G401.6 (cell line): ENCODE measurements around the gene KCNJ9.
A peak's percentile ranks its signal among the peaks of the same experiment; 100 is the strongest.

Source experiments
- FAIRE-seq: peaks from 2 replicates; lab custom pipeline; 2012; peaks lifted over from hg19 to GRCh38; lab: Jason Lieb, UNC

Gene KCNJ9

DNA sequence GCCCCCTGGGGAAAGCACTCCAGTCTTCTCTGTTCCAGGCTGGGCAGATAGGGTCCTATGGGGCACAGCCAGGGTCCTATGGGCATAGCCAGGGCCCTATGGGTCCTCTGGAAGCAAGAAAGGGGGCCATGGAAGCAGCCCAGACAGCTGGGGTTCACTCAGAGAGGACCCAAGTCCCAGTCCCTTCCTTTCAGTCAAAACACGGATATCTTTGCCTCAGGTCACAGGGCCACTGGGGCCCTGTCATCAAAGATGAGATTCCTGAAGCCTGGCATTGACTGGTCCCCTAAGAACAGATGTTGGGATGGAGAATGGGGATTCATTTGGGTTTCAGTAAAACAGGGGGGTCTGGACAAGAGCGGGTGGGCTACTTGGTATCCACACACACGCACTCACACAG is 8.5 kb downstream of the KCNJ9 start:
- FAIRE-seq = no peak

DNA sequence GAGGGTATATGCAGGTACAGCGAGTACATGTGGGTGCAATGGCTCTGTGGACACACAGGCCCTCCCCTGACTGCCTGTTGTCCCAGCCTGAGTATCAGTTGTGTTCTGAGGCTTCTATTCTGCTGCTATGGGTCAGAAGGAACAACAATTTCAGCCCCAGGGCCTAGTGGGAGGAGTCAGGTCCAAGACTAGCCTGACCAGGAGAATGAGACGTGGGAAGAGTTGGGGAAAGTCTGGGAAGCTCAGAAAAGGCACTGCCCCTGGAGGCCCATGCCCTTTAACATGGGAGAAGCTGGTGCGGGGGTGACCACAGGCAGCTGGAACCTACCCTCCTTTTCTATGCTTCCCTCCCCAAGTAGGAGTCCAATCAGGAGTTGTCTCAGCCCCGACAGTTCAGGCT is 9.4 kb downstream of the KCNJ9 start:
- FAIRE-seq = no peak

DNA sequence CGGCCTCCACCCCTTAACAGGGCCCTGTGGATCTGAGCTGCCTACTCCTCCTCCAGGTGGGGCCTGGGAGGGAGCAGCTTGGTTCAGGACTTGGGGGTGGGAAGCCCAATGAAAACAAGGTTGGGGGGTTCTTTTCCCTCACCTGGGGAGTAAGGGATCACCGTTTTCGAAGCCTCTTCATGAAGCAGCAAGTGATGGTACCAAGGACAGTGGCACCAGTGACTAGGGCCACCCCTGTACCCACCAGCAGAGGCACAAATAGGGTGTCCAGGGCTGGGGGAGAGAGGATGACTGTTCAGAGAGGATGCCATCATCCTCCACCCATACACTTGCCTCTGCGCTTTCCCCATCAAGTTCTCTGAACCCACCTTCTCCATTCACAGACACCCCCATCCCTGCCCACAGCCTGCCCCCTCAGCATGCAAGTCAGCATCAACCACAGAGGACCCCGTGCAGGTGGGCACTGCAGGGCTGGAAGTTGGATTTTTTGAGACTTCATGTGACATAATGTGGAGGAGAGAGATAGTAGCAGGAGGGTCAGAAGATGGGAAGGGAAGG is 10.4 kb downstream of the KCNJ9 start:
- FAIRE-seq = no peak

DNA sequence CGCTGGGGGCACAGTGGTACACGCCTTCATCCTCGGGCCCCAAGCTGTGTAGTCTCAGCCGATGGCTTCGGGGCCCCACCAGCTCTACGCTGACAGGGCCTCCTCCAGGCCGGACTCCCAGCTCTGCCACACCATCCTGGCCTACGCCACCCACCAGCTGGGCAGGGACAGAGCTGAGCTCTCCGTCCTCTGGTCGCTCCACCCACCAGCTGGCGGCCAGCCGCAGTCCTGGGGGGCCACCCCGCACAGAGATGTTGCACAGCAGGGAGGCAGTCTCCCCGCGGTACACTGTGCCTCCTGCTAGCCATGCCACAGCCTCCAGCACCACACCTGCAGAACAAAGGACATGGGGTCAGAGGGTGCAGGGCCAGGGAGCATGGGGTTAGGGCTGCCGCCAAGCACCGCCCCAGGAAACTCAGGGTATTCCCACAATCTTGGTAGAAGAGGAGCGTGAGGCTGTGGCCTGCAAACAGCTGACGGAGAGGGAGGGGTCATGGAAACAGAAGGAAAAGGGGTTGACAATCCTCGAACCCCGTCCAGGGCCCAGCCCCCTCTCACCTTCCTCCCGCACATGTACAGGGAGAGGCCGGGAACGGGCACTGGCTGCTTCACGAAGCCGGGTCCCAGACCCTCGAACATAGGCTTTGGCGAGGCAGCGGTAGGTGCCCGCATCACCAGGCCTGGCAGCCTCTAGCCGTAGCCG is 11.2 kb downstream of the KCNJ9 start:
- FAIRE-seq = no peak

DNA sequence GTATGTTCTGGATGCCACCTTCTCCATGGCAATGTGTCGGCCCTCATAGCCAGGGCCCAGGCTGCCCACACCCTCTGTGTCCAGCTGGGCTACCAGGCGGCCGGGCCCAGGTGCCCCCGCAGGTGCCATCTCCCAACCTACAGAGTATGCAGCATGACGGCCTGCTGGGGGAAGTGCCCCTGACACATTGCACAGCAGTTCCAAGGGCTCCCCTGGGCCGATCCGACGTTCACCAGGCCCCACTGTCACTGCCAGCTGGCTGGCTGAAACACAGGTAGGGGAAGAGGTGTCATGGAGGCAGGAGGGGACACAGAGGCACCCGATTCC is 11.7 kb downstream of the KCNJ9 start:
- FAIRE-seq = no peak

DNA sequence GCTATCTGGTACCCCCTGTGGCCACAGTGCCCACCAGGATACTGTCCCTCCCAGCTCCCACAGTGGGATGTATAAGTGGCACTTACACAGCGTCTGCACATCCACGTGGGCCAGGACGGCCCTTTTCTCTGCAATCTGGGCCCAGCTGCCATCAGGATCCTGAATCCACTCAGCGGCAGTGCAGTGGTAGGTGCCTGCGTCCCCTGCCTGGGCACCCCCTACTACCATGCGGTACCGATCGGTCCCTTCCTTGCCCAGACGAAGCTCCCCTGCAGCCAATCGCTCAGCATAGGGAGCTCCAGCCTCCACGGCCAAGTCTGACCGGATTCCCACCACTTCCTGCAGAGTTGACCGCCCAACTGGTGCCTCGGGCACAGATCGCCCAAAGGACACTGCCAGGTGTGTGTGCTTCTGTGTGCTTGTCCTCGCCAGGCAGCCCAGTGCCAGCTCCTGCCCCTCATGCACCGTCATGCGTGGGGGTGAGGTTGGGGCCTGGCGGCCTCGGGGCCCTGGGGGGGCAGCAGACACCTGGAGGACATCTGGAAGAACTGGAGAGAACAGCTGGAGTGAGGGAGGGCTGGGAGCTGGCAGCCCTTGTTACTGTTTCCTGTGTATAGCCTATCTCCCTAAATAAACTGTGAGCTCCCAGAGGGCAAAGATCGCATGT is 12.4 kb downstream of the KCNJ9 start:
- no peak for FAIRE-seq

DNA sequence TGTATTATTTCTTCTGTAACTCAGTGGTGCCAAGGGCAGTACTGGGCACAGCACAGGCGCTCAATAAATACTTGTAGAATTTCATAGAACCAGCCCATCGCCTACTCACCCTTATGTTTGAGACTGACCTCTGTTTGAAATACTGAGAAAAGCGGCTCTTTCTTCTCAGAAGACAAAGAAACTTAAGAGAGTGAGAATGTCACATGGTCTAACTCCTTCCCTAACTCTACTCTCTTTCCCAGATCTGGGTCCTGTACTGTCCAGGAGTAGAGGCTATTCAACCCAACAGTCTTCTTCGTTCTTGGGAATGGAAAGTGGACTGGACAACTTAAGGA is 12.9 kb downstream of the KCNJ9 start:
- FAIRE-seq = no peak

DNA sequence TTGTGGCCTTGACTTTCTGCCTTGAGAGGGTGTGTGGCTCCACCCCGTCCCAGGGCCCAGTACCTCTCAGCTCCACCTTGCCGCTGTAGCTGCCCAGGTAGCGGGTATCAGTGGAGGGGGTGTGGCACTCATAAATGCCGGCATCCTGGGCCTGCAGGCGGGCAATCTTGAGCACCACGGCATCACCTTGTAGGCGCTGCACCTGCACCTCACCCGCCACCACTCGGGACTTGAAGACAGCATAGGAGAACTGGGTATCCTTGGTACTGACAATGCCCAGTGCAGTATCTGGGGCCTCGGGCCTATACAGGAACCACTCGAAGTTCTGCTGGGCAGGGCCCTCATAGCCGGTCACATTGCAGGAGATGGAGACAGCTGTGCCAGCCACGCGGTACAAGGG is 13.5 kb downstream of the KCNJ9 start:
- FAIRE-seq = no peak

DNA sequence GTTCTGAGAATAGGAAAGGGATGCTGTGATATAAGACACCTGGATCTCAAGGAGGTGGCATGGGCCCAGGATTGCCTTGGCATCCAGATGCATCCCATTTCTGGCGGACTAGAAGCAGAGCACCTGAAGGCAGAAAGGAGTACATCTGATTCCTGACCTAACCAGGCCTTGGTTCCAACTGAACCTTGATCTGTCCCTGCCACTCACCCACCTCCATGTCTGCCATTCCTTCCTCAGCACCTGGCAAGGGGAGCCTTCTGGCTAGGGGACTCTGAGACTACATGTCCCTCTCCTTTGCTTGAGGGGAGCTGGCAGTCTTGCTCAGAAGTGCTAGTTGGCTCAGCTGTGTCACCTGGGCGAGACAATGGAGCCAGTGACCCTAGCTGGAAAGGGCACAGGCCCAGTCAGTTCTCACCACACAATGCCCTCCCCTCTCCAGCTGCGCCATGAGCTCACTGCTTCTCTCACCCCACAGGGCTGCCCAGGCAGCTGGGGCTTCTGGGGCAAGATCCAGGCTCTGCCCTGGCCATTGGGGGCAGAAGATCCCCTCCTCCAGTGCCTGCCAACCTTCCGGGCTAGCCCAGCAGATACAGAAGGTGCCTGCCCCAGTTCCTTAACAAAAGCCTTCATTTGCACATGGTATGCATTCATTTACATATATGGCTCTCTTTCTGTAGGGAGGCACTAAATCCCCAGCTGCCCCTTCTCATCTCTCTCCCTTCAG is 14.2 kb downstream of the KCNJ9 start:
- no peak for FAIRE-seq

DNA sequence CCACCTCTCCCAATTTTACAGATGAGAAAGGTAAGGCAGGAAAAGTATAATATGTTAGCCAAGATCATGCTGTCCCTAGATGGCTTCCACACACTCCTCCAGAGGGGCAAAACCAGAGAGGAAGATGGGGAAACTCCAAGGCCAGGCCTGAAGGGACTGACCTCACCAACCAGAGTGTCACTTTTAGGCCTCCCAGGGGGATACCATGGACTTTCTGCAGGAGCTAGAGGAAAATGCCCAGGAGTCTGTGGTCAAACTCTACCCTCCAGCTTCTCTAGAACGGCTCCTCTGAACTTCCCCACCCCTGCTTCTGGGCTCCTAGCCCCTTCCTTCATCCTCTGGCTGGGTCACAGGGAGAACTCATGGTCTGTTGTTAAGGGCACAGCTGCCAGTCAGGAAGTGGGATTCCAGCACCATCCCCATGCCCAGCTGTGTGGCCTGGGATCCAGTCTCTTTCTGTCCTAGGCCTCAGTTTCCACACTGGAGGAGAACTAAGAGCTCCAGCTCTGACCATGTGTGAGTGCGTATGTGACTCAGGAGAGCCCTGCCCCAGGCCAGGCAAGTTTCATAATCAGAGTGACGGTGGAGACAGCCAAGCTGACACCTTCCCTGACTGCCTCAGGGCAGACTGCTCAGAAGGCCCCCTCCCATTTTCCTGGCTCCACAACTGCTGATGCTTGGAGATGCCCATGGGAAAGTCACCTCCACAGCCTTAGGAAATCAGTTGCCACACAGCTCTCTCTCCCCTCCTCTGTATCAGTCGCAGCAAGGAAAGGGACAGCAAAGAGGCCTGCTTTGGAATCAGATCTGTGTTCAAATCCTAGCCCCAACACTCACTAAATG is 15.2 kb downstream of the KCNJ9 start:
- FAIRE-seq = no peak

DNA sequence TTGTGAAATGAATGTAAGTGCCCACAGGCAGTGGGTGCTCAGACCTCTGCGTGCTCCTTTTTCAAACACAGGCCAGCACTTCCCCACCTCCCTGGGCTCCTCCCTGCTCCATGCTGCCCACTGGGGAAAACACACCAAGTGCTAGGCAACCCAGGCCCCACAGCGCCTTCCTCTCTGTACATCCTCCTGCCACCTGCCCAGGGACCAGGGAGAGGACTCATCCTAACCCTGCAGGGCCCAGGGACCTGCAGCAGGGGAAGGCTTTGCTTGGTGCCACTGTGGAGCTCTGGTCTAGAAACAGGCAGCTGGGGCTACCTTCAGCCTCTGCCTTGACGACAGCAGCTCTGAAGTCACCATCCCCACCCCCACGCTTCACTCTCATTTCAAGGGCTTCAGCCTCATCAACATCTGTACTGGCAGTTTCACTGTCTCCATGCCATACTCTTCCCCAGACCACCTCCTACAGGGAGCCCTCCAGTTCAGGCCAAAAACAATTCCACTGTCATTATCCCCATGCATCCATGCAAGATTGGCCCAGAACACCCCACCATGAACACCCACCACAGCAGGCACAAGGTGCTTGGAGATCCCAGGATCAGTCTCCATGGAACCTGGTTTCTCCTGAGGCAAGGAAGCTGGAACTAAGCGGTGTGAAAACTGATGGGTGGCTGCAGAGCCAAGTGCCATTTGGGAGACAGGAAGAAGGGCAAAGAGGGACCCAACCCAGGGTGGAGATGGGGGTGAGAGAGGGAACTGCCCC is 16.0 kb downstream of the KCNJ9 start:
- no peak for FAIRE-seq

DNA sequence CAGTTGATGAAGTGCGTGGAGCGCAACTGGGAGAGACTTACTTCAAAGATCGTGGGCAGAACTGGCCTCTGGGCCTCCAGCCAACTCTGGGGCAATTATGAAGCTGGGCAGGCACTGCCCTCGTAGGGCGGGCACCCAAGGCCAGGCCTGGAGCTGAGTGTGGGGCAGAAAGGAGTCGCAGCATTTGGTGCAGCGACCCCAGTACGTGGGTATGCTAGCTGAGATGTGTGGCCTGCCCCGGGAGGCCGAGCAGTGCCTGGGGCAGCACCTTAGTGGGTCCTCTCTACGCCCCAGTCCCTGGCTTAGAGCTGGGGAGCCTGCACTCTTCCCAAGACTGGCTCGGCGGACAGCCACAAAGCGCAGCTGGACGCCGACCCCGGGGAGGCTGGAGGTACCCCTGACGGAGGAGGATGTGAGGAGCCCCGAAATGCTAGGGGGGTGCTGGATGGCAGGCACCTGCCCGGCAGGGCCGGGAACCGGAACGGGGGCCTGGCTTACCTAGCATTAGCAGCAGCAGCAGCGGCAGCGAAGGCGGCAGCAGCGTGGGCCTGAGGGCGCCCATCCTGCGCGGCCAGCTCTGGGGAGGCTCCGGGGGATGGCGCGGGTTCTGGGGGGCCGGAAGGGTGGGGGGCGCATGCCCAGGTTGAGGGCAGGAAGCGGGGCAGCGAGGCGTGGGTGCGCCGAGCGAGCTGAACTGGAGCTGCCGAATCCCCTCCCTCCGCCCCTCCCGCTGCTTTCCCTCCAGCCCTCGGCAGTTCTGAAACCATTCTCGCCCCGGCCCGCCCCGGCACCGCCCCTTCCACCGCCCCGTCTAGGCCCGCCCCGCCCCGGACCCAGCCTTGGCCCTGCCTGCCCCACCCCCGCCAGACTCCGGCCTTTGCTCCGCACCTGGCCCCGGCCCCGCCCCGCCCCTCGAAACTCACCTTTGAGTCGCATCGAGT is 16.8 kb downstream of the KCNJ9 start, which contains the start of gene IGSF8:
IGSF8 (minus strand) TSS at position 709 of the 941 bp plus-strand sequence; CDS start at position 562, 147 bp downstream.
- FAIRE-seq = no peak

DNA sequence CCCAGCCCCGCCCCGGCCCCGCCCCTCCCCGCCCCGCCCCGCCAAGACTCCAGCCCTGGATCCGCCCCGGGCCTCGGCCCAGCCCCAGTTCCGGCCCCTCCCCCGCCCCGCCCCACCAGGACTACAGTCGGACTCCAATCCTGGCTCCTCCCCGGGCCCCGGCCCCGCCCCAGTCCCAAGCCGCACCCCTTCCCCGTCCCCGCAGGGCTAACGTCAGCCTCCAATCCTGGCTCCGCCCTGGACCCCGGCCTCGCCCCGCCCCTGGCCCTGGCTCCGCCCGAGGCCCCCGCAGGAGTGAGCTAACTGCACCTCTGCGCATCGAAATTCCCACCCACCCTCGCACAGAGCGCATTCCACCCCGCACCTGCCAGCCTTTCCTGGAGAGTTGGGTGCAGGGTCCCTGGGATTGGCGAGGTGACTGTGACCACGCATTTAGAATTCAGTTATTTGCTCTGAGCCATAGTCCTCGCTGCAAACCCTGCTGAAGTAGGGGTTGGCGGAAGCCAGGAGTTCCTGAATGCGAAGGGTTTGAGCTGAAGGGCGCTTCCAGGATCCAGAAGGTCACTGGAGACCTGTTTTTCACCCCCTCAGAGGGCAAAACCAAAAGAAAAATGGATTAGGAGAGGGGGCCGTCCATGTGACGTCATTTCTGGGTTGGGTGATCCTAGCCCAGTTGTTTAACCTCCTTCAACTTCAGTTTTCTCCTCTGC is 17.7 kb downstream of the KCNJ9 start:
- no peak for FAIRE-seq

DNA sequence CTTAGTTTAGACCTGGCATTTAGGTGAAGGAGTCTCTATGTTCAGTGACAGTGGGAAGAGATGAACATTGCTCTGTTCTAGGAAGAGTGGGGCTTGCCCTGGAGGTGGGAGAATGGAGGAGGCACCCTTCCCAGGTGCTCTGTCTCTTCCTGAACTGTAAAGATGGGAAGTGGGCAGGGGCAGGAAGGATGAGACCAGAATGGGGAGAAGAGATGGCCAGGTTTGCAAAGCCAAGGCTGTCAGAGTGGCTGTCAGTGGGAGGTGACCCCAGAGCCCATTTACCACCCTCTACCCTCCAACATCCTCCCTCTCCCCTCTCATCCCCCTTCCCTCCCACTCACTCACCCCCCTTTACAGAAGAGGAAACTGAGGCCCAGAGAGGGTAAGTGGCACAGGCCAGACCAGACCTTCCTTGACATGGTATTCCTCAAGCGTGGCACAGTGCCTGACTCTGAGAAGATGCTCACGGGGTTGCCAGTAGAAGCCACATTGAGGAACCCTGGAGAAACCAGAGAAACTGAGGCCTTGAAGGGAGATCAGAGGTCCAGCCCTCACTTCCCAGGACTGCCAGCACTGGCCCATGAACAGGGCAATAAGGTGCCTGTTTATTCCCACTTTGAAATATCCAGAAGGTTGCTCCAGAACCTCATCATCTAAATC is 18.5 kb downstream of the KCNJ9 start:
- FAIRE-seq = no peak

DNA sequence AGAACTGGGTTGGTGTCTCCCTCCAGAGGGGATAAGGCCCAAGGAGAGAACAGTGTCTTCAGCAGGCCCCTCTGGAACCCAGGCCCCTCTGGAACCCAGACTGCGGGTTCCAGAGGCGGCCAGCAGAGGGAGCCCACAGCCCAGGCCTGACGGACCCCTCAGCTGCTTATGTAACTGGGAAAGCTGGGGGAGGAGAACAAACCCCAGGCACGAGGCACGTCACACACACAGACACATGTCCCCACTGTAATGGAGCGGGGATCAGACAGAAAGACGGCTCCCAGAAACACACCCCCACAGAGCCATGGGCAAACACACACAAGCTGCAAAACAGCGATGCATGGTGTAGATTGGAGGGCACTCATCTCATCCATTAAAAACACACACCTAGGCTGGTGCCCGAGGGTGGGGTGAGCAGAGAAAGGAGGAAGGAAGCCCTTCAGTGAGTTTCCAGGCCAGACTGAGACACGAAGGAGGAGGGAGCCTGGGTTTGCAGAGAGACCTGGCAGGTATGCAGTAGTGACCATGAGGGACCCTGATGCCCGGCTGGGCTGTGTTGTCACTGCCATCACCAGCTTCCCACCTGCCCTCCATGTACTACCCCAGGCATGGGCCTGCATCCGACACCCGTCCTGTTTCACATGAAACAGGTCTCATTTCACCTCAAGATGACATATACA is 19.8 kb downstream of the KCNJ9 start:
- peak; percentile 53 for FAIRE-seq

DNA sequence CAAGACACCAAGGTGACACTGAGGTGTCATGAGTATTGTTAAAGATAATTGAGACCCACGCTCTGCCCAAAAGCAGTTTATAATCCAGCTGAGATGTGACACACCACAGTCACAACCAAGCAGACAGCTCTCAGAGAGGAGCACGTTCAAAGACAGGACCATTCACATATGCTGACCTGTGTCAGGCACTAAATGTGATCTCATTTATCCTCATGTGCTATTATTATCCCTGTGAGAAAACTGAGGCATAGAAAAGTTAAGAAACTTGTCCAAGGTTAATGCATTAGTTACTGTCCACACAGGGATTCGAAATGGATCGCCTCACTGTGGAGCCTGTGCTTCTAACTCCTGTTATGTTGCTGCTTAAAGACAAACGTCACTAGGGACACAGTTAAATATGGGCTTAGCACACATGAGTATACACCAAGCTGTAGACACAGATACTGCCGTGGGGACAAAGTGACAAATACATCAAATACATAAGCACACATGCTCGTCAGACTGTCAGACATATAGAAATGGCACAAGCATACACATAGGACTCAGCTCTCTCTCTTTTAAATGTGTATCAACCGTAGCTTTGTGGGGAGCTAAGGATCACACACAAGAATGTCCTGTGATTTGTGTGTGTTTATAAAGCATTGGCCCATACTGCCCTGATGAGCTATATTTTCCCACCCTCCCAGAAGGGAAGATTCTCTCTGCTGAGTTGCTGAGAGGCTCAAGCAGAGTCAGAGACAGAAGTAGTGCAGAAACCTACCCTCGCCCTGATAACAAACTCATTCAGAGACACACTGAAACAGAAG is 20.6 kb downstream of the KCNJ9 start:
- no peak for FAIRE-seq

DNA sequence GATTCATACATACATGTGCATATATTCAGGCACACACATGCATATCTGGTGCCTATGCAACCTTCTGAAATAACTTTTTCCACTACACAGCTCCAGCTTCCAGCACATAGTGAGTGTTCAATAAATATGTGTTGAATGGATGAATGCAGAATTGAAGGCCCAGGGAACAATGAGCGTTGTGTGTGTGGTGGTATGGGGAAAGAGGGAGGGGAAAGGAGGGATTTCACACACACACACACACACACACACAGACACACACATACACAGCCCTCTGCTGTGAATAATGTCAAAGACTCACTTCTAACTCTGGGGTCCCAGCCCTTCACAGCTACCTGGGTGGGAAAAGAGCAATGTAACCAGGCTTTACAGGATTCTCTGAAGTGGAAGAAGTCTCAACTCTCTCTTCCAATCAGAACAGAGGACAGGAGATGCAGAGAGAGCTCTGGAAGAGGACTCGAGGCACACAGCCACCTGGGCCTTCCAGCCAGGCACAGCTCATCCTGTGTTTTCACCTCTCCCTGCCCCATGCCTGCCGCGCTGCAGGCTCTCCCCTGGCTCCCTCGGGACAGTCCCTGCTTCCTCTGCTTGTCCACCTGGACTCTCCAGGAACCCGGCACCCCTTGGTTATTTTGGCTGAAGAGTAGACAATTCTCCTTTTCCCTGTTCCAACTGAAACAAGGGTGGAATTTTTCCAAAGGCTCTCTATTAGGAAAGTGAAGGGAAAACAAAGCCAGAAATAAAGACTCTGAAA is 22.5 kb downstream of the KCNJ9 start:
- no peak for FAIRE-seq
